Mesodermal cell (in vitro differentiated cells): ENCODE results near the gene HRC.

Experiments used
- H3K27ac ChIP-seq: 2 replicates; pipeline ENCODE4 v1.7.0; 2013; ENCODE audit warnings: mild to moderate bottlenecking, low read depth, low read length, moderate library complexity; ENCODE audit not compliant: severe bottlenecking
- H3K36me3 ChIP-seq: 2 replicates; pipeline ENCODE4 v1.7.1; 2013; ENCODE audit warnings: mild to moderate bottlenecking, low read length, moderate library complexity; ENCODE audit not compliant: control insufficient read depth, insufficient read depth
- H3K4me1 ChIP-seq: one replicate; pipeline ENCODE4 v1.7.1; 2013; ENCODE audit warnings: mild to moderate bottlenecking, low read length; ENCODE audit not compliant: insufficient read depth, control insufficient read depth, poor library complexity, severe bottlenecking
- H3K4me3 ChIP-seq: 2 replicates; pipeline ENCODE4 v1.7.0; 2013; ENCODE audit warnings: low read length, control low read depth, mild to moderate bottlenecking; ENCODE audit not compliant: insufficient read depth, poor library complexity, severe bottlenecking; ENCODE audit errors: extremely low read depth
- H3K9me3 ChIP-seq: 2 replicates; pipeline ENCODE4 v1.7.1; 2013; ENCODE audit warnings: mild to moderate bottlenecking, low read length, moderate library complexity; ENCODE audit not compliant: control insufficient read depth
- WGBS, 2 experiments: methylation state at CpG; one replicate each; pipeline ENCODE4 v1.1.5; 2013; ENCODE audit warnings: missing lambda C conversion rate in 2 of 2; ENCODE audit not compliant: insufficient coverage in 2 of 2; 5-methylcytosine and 5-hydroxymethylcytosine counted together

The HRC gene

GRCh38 chr19:49120868-49121267, 34.3 kb downstream of the HRC start:
- H3K36me3 ChIP-seq: peaks cover 3% of the 10 kb centered on the region
- H3K27ac ChIP-seq: no peak overlapping the region
- WGBS, 2 experiments: 82 to 88% methylated on average over 1 to 2 of the region's 2 CpGs
- no peak overlapping the region for H3K4me3 ChIP-seq
- no peaks in the 10 kb centered on the region for H3K9me3 ChIP-seq
- H3K4me1 ChIP-seq: peaks cover 6% of the 10 kb centered on the region

GRCh38 chr19:49120325-49120683, 34.9 kb downstream of the HRC start:
- WGBS, 2 experiments: 22 to 24% methylated on average over 16 of the region's 16 CpGs
- no peak overlapping the region for H3K27ac ChIP-seq
- H3K4me1 ChIP-seq: peaks cover 6% of the 10 kb centered on the region
- no peak overlapping the region for H3K4me3 ChIP-seq
- H3K36me3 ChIP-seq: peaks cover 3% of the 10 kb centered on the region
- H3K9me3 ChIP-seq: no peaks in the 10 kb centered on the region

GRCh38 chr19:49119411-49120324, 35.5 kb downstream of the HRC start, which contains the start of gene PPFIA3:
Gene PPFIA3, plus strand, starts transcription at chr19:49119544. Its CDS starts 8,330 bp downstream, at chr19:49127874.
- H3K27ac ChIP-seq: peak within 1 kb of the TSS; percentile 96
- H3K4me3 ChIP-seq: peak within 1 kb of the TSS; percentile 59
- no peaks in the 10 kb centered on the region for H3K9me3 ChIP-seq
- 1% methylated on average over 41 to 73 of the region's 90 CpGs for WGBS, 2 experiments
- H3K4me1 ChIP-seq: peaks cover 6% of the 10 kb centered on the region
- peaks cover 3% of the 10 kb centered on the region for H3K36me3 ChIP-seq

GRCh38 chr19:49118565-49119410, 36.4 kb downstream of the HRC start, which contains the start of gene C19orf73:
Gene C19orf73, minus strand, starts transcription at chr19:49119143. Its CDS starts 121 bp downstream, at chr19:49119022.
- Histone ChIP-seq H3K27ac (peak within 1 kb of the TSS; percentile 96), H3K4me3 (peak within 1 kb of the TSS; percentile 59), H3K9me3 (no peaks in the 10 kb centered on the region), H3K36me3 (peaks cover 3% of the 10 kb centered on the region), H3K4me1 (peaks cover 8% of the 10 kb centered on the region)
- WGBS, 2 experiments: 1 to 2% methylated on average over 57 to 64 of the region's 85 CpGs

GRCh38 chr19:49117677-49118564, 37.3 kb downstream of the HRC start:
- peak overlapping the region; percentile 96 for H3K27ac ChIP-seq
- 90% methylated on average over 20 to 22 of the region's 26 CpGs for WGBS, 2 experiments

GRCh38 chr19:49116544-49116943, 38.7 kb downstream of the HRC start:
- no peaks in the 10 kb centered on the region for H3K9me3 ChIP-seq
- no peak overlapping the region for H3K4me3 ChIP-seq
- peaks cover 11% of the 10 kb centered on the region for H3K4me1 ChIP-seq
- 80% methylated on average over 1 of the region's 1 CpG; no CpG with 5 or more reads in 1 of the 2 experiments for WGBS, 2 experiments
- H3K36me3 ChIP-seq: peaks cover 3% of the 10 kb centered on the region
- H3K27ac ChIP-seq: no peak overlapping the region

More at GRCh38 chr19:49117677-49118564, 37.3 kb downstream of the HRC start:
- H3K9me3 ChIP-seq: no peaks in the 10 kb centered on the region
- H3K4me3 ChIP-seq: peak overlapping the region; percentile 59
- H3K36me3 ChIP-seq: peaks cover 3% of the 10 kb centered on the region
- peaks cover 11% of the 10 kb centered on the region for H3K4me1 ChIP-seq

GRCh38 chr19:49114630-49115363, 40.4 kb downstream of the HRC start:
- peak overlapping the region; percentile 62 for H3K27ac ChIP-seq
- peak overlapping the region; percentile 69 for H3K4me3 ChIP-seq

GRCh38 chr19:49113762-49114629, 41.2 kb downstream of the HRC start, which contains the start of gene LIN7B:
Gene LIN7B, plus strand, starts transcription at chr19:49114370. Its CDS starts 35 bp downstream, at chr19:49114405.
- 2 to 4% methylated on average over 35 to 57 of the region's 66 CpGs for WGBS, 2 experiments
- H3K27ac ChIP-seq: peak within 1 kb of the TSS; percentile 62
- H3K9me3 ChIP-seq: no peaks in the 10 kb centered on the region
- peak within 1 kb of the TSS; percentile 69 for H3K4me3 ChIP-seq
- peaks cover 13% of the 10 kb centered on the region for H3K36me3 ChIP-seq
- H3K4me1 ChIP-seq: peaks cover 16% of the 10 kb centered on the region

More at GRCh38 chr19:49114630-49115363, 40.4 kb downstream of the HRC start:
- 6 to 8% methylated on average over 61 to 62 of the region's 68 CpGs for WGBS, 2 experiments
- H3K9me3 ChIP-seq: no peaks in the 10 kb centered on the region
- peaks cover 11% of the 10 kb centered on the region for H3K4me1 ChIP-seq
- H3K36me3 ChIP-seq: peaks cover 5% of the 10 kb centered on the region
